HG03469 (cell line): Measurements from ENCODE around the gene DCHS1.

Source experiments
- ATAC-seq: cut with Tn5 transposase; IDR thresholded peaks from one replicate; pipeline ENCODE4 v1.9.1; 2021; ENCODE audit warnings: mild to moderate bottlenecking, moderate library complexity, moderate number of reproducible peaks; ENCODE audit not compliant: unreplicated experiment

Gene DCHS1

GRCh38 chr11:6674219-6674597 is 18.6 kb upstream of the DCHS1 start:
- ATAC-seq: no peak

- no peak for ATAC-seq
Measured at GRCh38 chr11:6673523-6674218, 18.1 kb upstream of the DCHS1 start.

- ATAC-seq: no peak
Measured at GRCh38 chr11:6671991-6672390, 16.4 kb upstream of the DCHS1 start.

- ATAC-seq: no peak
Measured at GRCh38 chr11:6670202-6670830, 14.7 kb upstream of the DCHS1 start.

- no peak for ATAC-seq
Measured at GRCh38 chr11:6667733-6668374, 12.2 kb upstream of the DCHS1 start.

- ATAC-seq: no peak
Measured at GRCh38 chr11:6666302-6667183, 10.9 kb upstream of the DCHS1 start.

- no peak for ATAC-seq
Measured at GRCh38 chr11:6664551-6664950, 8.9 kb upstream of the DCHS1 start.

GRCh38 chr11:6663794-6664469 is 8.3 kb upstream of the DCHS1 start:
- ATAC-seq: no peak

- no peak for ATAC-seq
Measured at GRCh38 chr11:6660712-6661111, 5.1 kb upstream of the DCHS1 start.

GRCh38 chr11:6658647-6659046 is 3.0 kb upstream of the DCHS1 start:
- ATAC-seq: no peak

- no peak for ATAC-seq
Measured at GRCh38 chr11:6657346-6657745, 1.7 kb upstream of the DCHS1 start.

GRCh38 chr11:6656936-6657335 is 1.3 kb upstream of the DCHS1 start:
- ATAC-seq: no peak

- no peak for ATAC-seq
Measured at GRCh38 chr11:6656584-6656915, 941 bp upstream of the DCHS1 start.

GRCh38 chr11:6655020-6655789 is 404 bp downstream of the DCHS1 start:
- ATAC-seq: no peak

GRCh38 chr11:6654281-6655019 is 1.2 kb downstream of the DCHS1 start:
- ATAC-seq: no peak

GRCh38 chr11:6653656-6654055 is 2.0 kb downstream of the DCHS1 start:
- ATAC-seq: no peak

GRCh38 chr11:6653097-6653496 is 2.5 kb downstream of the DCHS1 start:
- ATAC-seq: no peak

- no peak for ATAC-seq
Measured at GRCh38 chr11:6652182-6652581, 3.4 kb downstream of the DCHS1 start.

- ATAC-seq: no peak
Measured at GRCh38 chr11:6650980-6651379, 4.6 kb downstream of the DCHS1 start.
